NCI-H1436 treated with DMSO at 0.1 percent for 48 hours (cell line): ENCODE measurements around the gene PID1.
A peak's percentile ranks its signal among the peaks of the same experiment; 100 is the strongest.

Experiments
- DNase-seq: peaks from one replicate; lab custom pipeline; 2025; lab: John Stamatoyannopoulos, UW

PID1 gene

GRCh38 chr2:229164545-229165249 lies 106.4 kb downstream of the PID1 start:
- DNase-seq: no peak

GRCh38 chr2:229163893-229164292 lies 107.2 kb downstream of the PID1 start:
- no peak for DNase-seq

GRCh38 chr2:229162015-229162414 lies 109.1 kb downstream of the PID1 start:
- DNase-seq: peak; percentile 35

GRCh38 chr2:229160984-229161383 lies 110.1 kb downstream of the PID1 start:
- DNase-seq: no peak

- no peak for DNase-seq
Observed at GRCh38 chr2:229160180-229160579, 110.9 kb downstream of the PID1 start.

- no peak for DNase-seq
Observed at GRCh38 chr2:229159405-229159804, 111.7 kb downstream of the PID1 start.

- DNase-seq: no peak
Observed at GRCh38 chr2:229154381-229154780, 116.7 kb downstream of the PID1 start.

GRCh38 chr2:229153951-229154350 lies 117.1 kb downstream of the PID1 start:
- no peak for DNase-seq

GRCh38 chr2:229153267-229153666 lies 117.8 kb downstream of the PID1 start:
- DNase-seq: no peak

GRCh38 chr2:229152674-229153073 lies 118.4 kb downstream of the PID1 start:
- no peak for DNase-seq

GRCh38 chr2:229150317-229150716 lies 120.8 kb downstream of the PID1 start:
- no peak for DNase-seq

- DNase-seq: no peak
Observed at GRCh38 chr2:229141424-229142025, 129.6 kb downstream of the PID1 start.

- peak; percentile 74 for DNase-seq
Observed at GRCh38 chr2:229137639-229138038, 133.4 kb downstream of the PID1 start.

GRCh38 chr2:229137066-229137465 lies 134.0 kb downstream of the PID1 start:
- DNase-seq: peak; percentile 40

GRCh38 chr2:229133155-229133772 lies 137.8 kb downstream of the PID1 start:
- DNase-seq: peak; percentile 7

GRCh38 chr2:229132236-229132635 lies 138.9 kb downstream of the PID1 start:
- DNase-seq: no peak

GRCh38 chr2:229130522-229130921 lies 140.6 kb downstream of the PID1 start:
- no peak for DNase-seq

- DNase-seq: no peak
Observed at GRCh38 chr2:229129738-229130371, 141.2 kb downstream of the PID1 start.

- no peak for DNase-seq
Observed at GRCh38 chr2:229127471-229127870, 143.6 kb downstream of the PID1 start.

GRCh38 chr2:229126066-229126465 lies 145.0 kb downstream of the PID1 start:
- no peak for DNase-seq

GRCh38 chr2:229124136-229124535 lies 147.0 kb downstream of the PID1 start:
- no peak for DNase-seq

- no peak for DNase-seq
Observed at GRCh38 chr2:229118927-229119326, 152.2 kb downstream of the PID1 start.

GRCh38 chr2:229118336-229118735 lies 152.8 kb downstream of the PID1 start:
- no peak for DNase-seq
